NCI-H1417 (cell line): Measurements from ENCODE around the gene DGUOK.
"Not testable (repeated sequence)": the region's sequence is repeated elsewhere in the genome, so short reads cannot be mapped to it uniquely, and the experiment has no call there.

ENCODE experiments used
- DNase-seq, 3 experiments: peaks; one replicate each; lab custom pipeline; 2025; lab: John Stamatoyannopoulos, UW

DGUOK gene

DNA sequence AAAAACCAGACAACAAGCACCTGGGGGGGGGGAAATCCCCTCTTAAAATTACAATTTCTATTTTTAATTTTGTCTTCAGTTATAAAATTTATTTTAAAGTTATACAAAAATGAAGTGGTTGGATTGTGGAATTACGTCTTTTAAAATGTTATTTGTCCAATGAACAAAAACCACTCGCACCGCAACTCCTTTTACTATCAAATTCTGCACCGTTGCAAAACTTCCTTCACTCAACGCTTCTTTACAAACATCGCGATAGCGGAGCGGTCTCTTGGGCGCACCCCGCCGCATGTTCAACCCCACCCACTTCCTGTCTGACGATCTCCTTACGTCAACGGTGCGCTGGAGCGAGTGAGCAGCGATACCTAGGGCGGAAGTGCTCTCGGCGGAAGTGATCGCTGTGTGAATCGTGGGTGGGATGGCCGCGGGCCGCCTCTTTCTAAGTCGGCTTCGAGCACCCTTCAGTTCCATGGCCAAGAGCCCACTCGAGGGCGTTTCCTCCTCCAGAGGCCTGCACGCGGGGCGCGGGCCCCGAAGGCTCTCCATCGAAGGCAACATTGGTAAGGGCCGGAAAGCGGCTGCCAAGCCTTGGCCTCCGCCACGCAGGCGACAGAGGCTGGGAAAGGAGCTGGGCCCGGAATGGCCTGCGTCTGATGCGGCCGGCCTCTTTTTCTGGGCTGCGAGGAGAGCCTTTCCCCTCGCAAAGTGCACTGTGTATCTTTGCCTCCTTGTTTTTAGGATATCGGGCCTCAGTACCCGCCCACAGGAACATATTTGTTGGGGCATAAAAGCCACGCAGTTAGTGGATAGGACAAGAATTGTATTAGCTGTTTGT, at the start of gene DGUOK:
Gene DGUOK, plus strand, starts transcription at position 388 of the 835 bp plus-strand sequence. Its CDS starts 31 bp downstream, at position 419.
- peak; percentile 94 to 100 (median 98) for DNase-seq

DNA sequence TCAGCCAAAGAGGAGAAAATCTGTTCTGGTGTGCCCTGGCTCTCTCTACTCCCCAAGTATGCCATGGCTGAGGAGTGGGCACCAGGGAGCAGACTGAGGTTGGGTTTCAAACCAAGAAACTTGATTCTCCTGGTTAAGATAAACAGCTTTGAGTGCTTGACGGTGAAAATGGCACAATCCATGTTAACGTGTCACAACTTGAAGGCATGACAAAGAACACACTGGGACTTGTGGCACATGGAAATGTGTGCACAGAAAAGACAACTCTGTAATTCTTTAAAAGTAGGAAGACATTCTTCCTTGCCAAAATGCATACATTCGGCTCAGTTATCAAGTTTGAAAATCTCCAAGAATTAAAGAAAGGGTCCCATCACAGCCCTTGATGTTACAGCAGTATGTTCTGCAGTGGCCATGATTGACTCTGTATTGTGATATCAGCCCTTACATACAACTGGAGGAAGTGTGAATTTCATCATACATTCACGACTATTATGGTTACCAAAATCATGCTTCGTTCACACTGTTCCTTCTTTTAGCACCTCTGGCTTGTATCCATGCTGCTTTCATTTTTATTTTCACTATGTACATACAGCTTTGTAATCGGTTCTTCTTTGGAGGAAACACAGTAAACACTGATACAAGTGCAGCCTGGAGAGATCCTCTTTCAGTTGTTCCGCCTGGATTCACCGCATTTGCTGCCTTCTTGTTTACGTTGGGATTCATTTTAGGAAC, 49.4 kb upstream of the DGUOK start:
- DNase-seq: peak in 1 of 3 experiments; percentile 45

DNA sequence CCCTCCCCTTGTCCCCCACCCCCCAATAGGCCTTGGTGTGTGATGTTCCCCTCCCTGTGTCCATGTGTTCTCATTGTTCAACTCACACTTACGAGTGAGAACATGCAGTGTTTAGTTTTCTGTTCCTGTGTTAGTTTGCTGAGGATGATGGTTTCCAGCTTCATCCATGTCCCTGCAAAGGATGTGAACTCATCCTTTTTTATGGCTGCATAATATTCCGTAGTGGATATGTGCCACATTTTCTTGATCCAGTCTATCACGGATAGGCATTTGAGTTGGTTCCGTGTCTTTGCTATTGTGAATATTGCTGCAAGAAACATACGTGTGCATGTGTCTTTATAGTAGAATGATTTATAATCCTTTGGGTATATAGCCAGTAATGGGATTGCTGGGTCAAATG, 48.7 kb upstream of the DGUOK start:
- DNase-seq: not testable (repeated sequence)

DNA sequence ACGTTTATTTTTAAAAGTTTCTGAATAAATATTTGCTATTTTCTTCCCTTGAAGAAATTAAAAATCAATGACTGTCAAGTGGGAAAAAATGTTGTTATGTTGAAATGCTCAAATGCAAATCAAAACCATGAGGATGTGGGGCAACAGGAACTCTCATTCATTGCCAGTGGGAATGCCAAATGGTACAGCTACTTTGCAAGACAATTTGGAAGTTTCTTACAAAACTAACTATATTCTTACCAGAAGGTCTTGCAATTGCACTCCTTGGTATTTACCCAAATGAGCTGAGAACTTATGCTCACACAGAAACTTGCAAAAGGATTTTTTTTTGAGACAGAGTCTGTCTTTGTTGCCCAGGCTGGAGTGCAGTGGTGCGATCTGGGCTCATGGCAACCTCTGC, 41.3 kb upstream of the DGUOK start:
- DNase-seq: no peak

- DNase-seq: no peak
These were observed 40.3 kb upstream of the DGUOK start for GRCh38 chr2:73886357-73886756.

DNA sequence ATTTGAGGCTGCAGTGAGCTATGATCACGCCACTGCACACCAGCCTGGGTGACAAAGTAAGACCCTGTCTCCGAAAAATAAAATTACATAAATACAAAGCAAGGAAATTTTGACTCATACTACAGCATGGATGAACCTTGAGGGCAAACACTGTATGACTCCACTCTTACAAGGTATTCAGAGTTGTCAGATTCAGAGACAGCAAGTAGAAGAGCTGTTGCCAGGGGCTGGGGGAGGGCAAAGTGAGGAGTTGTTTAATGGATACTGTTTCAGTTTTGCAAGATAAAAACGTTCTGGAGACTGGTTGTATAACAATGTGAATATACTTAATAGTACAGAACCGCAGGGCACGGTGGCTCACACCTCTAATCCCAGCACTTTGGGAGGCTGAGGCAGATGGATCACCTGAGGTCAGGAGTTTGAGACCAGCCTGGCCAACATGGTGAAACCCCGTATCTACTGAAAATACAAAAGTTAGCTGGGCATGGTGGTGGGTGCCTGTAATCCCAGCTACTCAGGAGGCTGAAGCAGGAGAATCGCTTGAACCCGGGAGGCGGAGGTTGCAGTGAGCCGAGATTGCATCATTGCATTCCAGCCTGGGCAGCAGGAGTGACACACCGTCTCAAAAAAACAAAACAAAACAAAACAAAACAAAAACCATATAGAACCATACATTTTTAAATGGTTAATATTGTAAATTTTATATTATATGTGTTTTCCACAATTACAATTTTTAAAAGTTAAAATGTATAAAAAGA, 38.9 kb upstream of the DGUOK start:
- not testable (repeated sequence) for DNase-seq

DNA sequence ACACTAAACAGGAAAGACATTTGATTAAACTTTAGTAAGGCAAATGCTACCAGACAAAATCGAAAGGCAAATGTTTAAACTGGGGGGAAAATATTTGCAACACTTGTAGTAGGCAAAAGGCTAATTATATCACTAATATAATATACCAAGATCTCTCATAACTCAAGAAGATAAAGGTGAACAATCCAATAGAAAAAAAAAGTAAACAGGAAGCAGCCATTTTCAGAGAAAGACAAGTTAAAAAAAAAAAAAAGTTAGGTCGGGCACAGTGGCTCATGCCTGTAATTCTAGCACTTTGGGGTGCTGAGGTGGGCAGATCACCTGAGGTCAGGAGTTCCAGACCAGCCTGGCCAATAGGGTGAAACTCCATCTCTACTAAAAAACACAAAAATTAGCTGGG, 38.3 kb upstream of the DGUOK start:
- no peak for DNase-seq

GRCh38 chr2:73889206-73889605, 37.5 kb upstream of the DGUOK start:
- DNase-seq: no peak

DNA sequence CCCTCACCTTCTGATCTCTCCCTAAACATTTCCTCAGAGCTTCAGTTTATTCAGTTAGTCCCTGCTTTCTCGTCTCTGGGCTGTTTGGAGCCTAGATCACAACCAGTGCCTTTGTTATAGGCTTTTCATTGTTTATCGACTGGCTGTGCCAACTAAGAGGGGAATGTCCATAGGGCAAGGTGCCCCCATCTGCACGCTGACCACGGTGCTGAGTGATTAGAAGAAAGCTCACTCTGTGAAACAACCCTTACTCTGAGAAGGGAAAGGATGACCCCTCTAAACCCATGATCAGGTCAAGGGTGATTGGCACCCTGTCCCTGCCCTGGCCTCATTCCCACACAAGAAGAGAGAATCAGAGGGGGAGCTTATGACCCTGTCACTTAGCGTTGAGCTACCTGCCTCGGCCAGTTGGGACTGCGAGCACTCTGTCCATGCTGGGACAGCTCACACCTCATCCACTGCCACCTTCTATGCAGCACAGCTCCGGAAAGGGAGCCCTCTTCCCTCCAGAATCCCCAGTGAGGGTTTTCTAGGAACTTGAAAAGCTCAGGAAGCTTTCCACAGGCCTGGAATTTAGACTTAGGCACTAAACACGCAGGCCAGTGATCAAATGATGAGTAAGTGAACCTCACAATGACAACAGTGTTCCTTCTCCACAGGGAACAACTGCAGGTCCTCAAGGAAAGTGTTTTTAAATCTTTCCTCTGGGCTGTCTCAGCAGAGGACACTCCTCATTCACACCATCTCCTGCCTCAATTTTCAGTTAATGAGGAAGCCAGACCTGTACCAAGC, 36.2 kb upstream of the DGUOK start:
- no peak for DNase-seq

DNA sequence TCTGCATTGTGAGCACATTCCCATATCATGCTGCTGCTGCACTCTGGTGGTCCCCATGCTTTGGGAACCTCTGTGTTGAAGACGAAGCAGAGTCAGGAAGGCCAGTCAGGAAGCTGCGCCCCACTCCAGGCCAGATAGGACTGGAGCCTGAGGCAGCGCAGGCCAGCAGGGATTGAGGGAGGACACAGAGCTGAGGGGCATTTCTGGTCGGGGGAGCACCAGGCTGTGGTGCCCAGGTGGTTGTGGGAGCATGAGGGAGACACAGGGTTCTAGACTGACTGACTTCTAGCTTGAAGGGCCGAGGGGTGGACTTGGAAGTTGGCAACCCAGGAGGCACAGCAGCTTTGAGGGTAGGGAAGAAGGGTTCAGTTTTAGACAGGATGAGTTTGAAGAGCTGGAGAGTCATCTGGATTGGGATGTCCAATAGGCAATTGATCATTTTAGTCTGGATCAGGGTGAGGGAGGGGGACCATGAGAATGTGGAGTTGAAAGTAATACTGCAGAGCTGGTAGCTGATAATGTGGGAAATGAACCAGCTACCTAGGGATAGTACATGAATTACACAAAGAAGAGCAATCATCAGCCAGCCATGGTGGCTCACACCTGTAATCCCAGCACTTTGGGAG, 35.3 kb upstream of the DGUOK start:
- DNase-seq: no peak

DNA sequence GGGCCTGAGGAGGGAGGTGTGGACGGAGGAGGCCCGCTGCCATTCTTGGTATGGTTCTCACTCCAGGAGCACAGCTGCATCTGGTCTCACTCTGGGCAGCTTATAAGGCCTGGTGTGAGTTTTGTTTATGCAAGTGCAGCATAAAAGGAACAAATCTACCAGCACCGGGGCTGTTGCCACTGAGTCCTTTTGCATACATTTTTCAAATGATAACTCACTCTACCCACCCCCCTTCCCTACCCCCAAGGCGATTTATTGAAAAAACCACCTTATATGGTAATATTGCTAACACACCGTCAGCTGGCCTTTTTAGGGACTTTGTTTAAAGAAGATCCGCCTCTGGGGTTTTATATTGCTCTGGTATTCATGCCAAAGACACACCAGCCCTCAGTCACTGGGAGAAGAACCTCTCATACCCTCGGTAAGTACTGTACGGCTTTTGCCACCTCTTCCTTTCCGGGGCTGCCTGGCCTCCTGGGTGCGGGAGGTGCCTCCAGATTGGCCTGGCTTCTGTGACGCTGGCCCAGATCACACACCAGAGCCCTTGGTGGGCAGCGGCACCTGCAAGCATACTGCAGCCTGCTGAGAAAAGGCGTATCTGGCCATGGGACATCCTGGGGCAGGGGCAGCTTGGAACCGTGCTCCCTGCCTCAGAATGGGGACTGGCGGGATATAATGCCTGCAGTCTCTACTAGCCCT, 33.9 kb upstream of the DGUOK start, which contains the start of gene ACTG2:
Gene ACTG2, plus strand, starts transcription at position 378 of the 699 bp plus-strand sequence. CDS start 8,304 bp downstream, outside the sequence.
- no peak for DNase-seq

DNA sequence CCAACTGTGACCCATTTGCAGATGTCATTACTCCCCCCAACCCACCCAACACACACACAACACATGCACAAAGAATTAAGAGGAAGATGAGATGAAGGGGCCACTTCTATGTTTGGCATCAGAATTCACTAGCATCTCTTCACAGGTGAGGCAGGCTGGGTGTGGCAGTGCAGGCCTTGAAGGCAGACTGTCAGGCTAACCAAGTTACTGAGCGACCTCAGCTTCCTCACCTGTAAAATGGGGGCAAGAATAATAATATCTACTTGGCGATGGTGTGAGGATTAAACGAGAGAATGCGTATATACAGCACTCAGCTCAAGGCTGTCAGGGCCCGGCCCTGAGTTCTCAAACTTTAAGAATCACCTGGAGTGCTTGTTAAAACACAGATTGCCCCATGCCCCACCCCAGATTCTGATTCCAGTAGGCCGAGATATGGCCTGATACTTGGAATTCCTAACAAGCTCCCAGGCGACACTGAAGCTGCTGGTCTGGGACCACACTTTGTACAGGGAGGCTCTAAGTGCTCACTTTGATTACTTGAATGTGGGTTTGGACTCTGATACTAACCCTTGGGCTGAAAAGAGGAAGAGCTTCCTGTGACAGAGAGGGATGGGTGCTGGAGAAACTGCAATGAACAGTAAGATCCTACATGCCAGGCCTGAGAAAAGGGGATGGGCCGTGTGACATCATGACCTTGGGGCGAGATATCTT, 32.8 kb upstream of the DGUOK start:
- DNase-seq: no peak

- no peak for DNase-seq
These were observed 32.2 kb upstream of the DGUOK start for GRCh38 chr2:73894475-73894850.

DNA sequence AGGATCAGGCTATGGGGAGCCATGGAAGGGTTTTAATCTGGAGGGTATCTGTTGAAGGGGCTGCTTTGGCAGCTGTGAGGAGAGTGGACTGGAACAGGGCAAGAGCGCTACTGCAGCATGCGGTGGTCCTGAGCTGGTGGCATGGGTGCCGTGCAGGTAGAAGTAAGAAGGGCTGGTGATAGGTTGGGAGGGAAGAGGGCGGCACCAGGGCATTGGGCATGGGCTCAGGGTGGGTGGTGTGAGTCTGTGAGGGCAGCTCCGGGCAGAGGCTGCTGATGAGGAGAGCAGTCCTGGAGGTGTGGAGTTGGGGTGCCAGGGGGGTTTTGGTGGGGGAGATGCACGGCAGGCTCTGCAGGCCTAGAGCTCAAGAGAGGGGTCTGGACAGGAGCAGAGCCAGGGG, 31.8 kb upstream of the DGUOK start:
- no peak for DNase-seq

DNA sequence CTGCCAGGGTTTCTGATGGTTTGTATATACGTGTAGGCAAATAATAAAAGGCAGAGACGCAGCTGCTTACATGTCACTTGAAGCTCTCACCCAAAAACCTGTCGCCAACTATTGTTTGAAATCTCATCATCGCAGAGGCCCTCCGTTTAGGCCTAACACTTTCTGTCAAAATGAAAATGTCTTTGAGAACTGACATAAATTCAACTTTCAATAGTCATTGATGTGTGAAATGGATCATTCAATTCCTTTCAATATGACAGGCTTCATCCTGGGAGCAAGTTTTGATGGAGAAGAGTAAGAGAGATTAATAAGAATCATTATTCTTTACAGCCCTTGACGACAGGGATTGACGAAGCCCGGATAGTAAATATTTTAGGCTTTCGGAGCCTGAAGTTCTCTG, 31.2 kb upstream of the DGUOK start:
- DNase-seq: no peak

GRCh38 chr2:73896362-73897239, 30.1 kb upstream of the DGUOK start:
- no peak for DNase-seq

- DNase-seq: no peak
These were observed 29.5 kb upstream of the DGUOK start for GRCh38 chr2:73897240-73897583.

DNA sequence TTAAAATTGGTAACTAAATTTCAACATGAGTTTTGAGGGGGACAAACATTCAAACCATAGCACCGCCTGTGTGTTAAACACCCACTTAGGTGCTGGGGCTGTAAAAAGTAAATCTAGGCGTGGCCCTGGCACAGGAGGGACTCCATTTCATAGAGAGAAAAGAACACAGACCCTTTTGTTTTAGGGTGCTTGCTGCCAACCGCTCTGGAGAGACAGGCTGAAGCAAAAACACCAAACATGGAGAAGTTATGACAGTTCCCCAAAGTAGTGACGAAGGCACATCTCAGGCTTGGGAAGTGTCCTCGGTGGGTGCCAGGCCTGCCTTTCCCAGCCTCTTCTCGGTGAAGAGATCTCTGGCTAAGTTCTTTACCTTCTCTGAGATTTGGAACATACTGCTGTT, 28.7 kb upstream of the DGUOK start:
- DNase-seq: no peak

- no peak for DNase-seq
These were observed 26.8 kb upstream of the DGUOK start for GRCh38 chr2:73899801-73900336.
